Ishikawa (cell line): ENCODE measurements around the gene AKT1S1.

Experiments used
- EGR1 ChIP-seq: IDR thresholded peaks from 2 replicates; pipeline ENCODE4 v1.6.1; 2012
- EP300 ChIP-seq: IDR thresholded peaks from 2 replicates; pipeline ENCODE4 v1.6.1; 2012; ENCODE audit warnings: borderline replicate concordance

DNA sequence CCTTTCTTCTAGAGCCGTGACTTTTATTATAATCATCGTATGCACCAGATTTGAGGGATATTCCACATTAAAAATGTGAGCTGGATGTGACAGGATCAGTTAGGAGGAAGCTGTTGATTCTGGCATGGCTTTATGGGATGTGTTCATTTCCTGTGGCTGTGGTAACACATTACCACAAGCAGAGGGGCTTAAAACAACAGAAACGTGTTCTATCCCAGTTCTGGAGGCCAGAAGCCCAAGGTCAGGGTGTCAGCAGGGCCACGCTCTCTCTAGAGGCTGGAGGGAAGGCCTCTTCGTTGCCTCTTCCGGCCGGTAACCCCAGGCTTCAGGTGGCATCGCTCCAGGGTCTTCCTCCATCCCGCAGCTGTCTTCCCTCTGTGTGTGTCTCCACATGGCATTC lies 44.6 kb downstream of the AKT1S1 start:
- TF ChIP-seq EP300 (no peak), EGR1 (no peak)
